Measurements from ENCODE around the gene SLC41A3.

The SLC41A3 gene

GRCh38 chr3:126119008-126119675 is 35.2 kb upstream of the SLC41A3 start:
- DNase-seq, result no peak

- no peak for DNase-seq
These were observed 34.7 kb upstream of the SLC41A3 start for GRCh38 chr3:126118591-126118990.

GRCh38 chr3:126117786-126118185 is 33.9 kb upstream of the SLC41A3 start:
- DNase-seq, result no peak

- no peak for DNase-seq
These were observed 33.3 kb upstream of the SLC41A3 start for GRCh38 chr3:126117212-126117611.

- DNase-seq, result no peak
These were observed 32.6 kb upstream of the SLC41A3 start for GRCh38 chr3:126116526-126116925.

GRCh38 chr3:126114443-126115386 is 30.8 kb upstream of the SLC41A3 start:
- no peak for DNase-seq

- DNase-seq, result no peak
These were observed 30.0 kb upstream of the SLC41A3 start for GRCh38 chr3:126113733-126114442.

GRCh38 chr3:126113238-126113555 is 29.3 kb upstream of the SLC41A3 start:
- no peak for DNase-seq

GRCh38 chr3:126112531-126113237 is 28.8 kb upstream of the SLC41A3 start:
- no peak for DNase-seq

GRCh38 chr3:126111566-126112475 is 27.9 kb upstream of the SLC41A3 start:
- no peak for DNase-seq

GRCh38 chr3:126111126-126111551 is 27.2 kb upstream of the SLC41A3 start:
- no peak for DNase-seq

- no peak for DNase-seq
These were observed 26.7 kb upstream of the SLC41A3 start for GRCh38 chr3:126110431-126111125.

GRCh38 chr3:126109880-126110235 is 25.9 kb upstream of the SLC41A3 start:
- DNase-seq, result no peak

- no peak for DNase-seq
These were observed 25.4 kb upstream of the SLC41A3 start for GRCh38 chr3:126109146-126109879.

- DNase-seq, result no peak
These were observed 24.7 kb upstream of the SLC41A3 start for GRCh38 chr3:126108676-126109050.

GRCh38 chr3:126107957-126108675 is 24.2 kb upstream of the SLC41A3 start:
- DNase-seq, result no peak

- no peak for DNase-seq
These were observed 23.4 kb upstream of the SLC41A3 start for GRCh38 chr3:126107203-126107939.

GRCh38 chr3:126106336-126107202 is 22.6 kb upstream of the SLC41A3 start:
- no peak for DNase-seq
